Lower lobe of right lung (tissue), 2 donors: ENCODE measurements around the gene TAAR9. TPM values are rescaled to one million over a fixed set of nuclear protein-coding genes. Genes with fewer than 3 reads are reported as not detected.

ENCODE experiments used
- ATAC-seq, 2 donors: fragments of 200-7000 bp; cut with Tn5 transposase; one replicate each; pipeline ENCODE4 v1.9.1; 2020 to 2022; ENCODE audit warnings: mild to moderate bottlenecking in 2 of 2, moderate library complexity in 2 of 2
- DNase-seq: peaks from one replicate; pipeline ENCODE4 v3.0.0-alpha.2; 2020
- H3K27ac ChIP-seq: fragments of 200-600 bp; one replicate; pipeline ENCODE4 v1.8.0; 2022
- H3K27me3 ChIP-seq: fragments of 200-600 bp; one replicate; pipeline ENCODE4 v1.8.0; 2022; ENCODE audit warnings: low read depth
- H3K36me3 ChIP-seq: fragments of 200-600 bp; one replicate; pipeline ENCODE4 v1.8.0; 2022; ENCODE audit warnings: mild to moderate bottlenecking
- H3K4me1 ChIP-seq: fragments of 200-600 bp; one replicate; pipeline ENCODE4 v1.8.0; 2022
- H3K4me3 ChIP-seq: fragments of 200-600 bp; one replicate; pipeline ENCODE4 v1.8.0; 2022; ENCODE audit warnings: mild to moderate bottlenecking
- H3K9me3 ChIP-seq: fragments of 200-600 bp; one replicate; pipeline ENCODE4 v1.8.0; 2022
- CTCF ChIP-seq: fragments of 200-600 bp; IDR thresholded peaks from one replicate; pipeline ENCODE4 v1.8.0; 2022; ENCODE audit warnings: antibody characterized with exemption, mild to moderate bottlenecking
- intact Hi-C: fragments of 100-400 bp; cut with DNase I; formaldehyde crosslinking; loops from one replicate; pipeline ENCODE4 v1.11.0; 2022
- total RNA-seq: library from RNA; stranded (reverse); fragmentation: NEBNext Ultra II Directional; extraction: Animal tissue kit (Norgen Biotek cat#: 25700); gene quantifications from one replicate; pipeline ENCODE4 v1.2.1, GENCODE V29; 2021
- donor health status: DM: no; HTN: yes; CAD: no; lungs with severe emphysema.

TAAR9 gene
- total RNA-seq, 1 donor from 2014 or later, result not detected

- no peak for TF ChIP-seq CTCF
- Histone ChIP-seq H3K27ac (no peak overlapping the region), H3K27me3 (no peaks in the 10 kb centered on the region), H3K4me3 (no peak overlapping the region), H3K9me3 (no peaks in the 10 kb centered on the region), H3K36me3 (no peaks in the 10 kb centered on the region), H3K4me1 (peaks cover 52% of the 10 kb centered on the region)
- DNase-seq, result no peak
- intact Hi-C loops, result no loop called here
- ATAC-seq, result peak; percentile 24 to 45
Observed at GRCh38 chr6:132491881-132492280, 46.2 kb upstream of the TAAR9 start.

GRCh38 chr6:132494954-132495353 lies 43.1 kb upstream of the TAAR9 start:
- peaks cover 9% of the 10 kb centered on the region for H3K36me3 ChIP-seq
- ATAC-seq (no peak), DNase-seq (no peak)
- H3K9me3 ChIP-seq, result no peaks in the 10 kb centered on the region
- H3K27me3 ChIP-seq, result no peaks in the 10 kb centered on the region
- H3K4me1 ChIP-seq, result peaks cover 62% of the 10 kb centered on the region
- TF ChIP-seq CTCF, result no peak
- intact Hi-C loops, result no loop called here
- no peak overlapping the region for H3K27ac ChIP-seq
- no peak overlapping the region for H3K4me3 ChIP-seq

- Histone ChIP-seq H3K36me3 (peaks cover 13% of the 10 kb centered on the region), H3K4me1 (peaks cover 60% of the 10 kb centered on the region), H3K27me3 (no peaks in the 10 kb centered on the region), H3K4me3 (no peak overlapping the region), H3K27ac (no peak overlapping the region), H3K9me3 (no peaks in the 10 kb centered on the region)
- no peak for DNase-seq
- TF ChIP-seq CTCF, result no peak
- intact Hi-C loops, result no loop called here
- ATAC-seq, result no peak
Observed at GRCh38 chr6:132495604-132496079, 42.4 kb upstream of the TAAR9 start.

GRCh38 chr6:132496519-132497180 lies 41.4 kb upstream of the TAAR9 start:
- no peak for TF ChIP-seq CTCF
- H3K9me3 ChIP-seq, result no peaks in the 10 kb centered on the region
- H3K27me3 ChIP-seq, result no peaks in the 10 kb centered on the region
- DNase-seq (no peak), ATAC-seq (no peak)
- intact Hi-C loops, result no loop called here
- H3K36me3 ChIP-seq, result peaks cover 23% of the 10 kb centered on the region
- no peak overlapping the region for H3K4me3 ChIP-seq
- H3K4me1 ChIP-seq, result peaks cover 50% of the 10 kb centered on the region
- no peak overlapping the region for H3K27ac ChIP-seq

GRCh38 chr6:132498638-132499037 lies 39.4 kb upstream of the TAAR9 start:
- intact Hi-C loops, result no loop called here
- no peak for ATAC-seq
- H3K36me3 ChIP-seq, result peaks cover 42% of the 10 kb centered on the region

More at GRCh38 chr6:132498638-132499037, 39.4 kb upstream of the TAAR9 start:
- Histone ChIP-seq H3K27ac (no peak overlapping the region), H3K4me1 (peaks cover 45% of the 10 kb centered on the region), H3K4me3 (no peak overlapping the region), H3K9me3 (no peaks in the 10 kb centered on the region), H3K27me3 (no peaks in the 10 kb centered on the region)
- TF ChIP-seq CTCF, result no peak
- no peak for DNase-seq
